ENCODE results near the gene DKC1. TPM values are rescaled to one million over a fixed set of nuclear protein-coding genes. Genes with fewer than 3 reads are reported as not detected.

The DKC1 gene
- polyA plus RNA-seq (2013, experiment 1 of 4), result 80.8 TPM
- polyA plus RNA-seq (2013, experiment 2 of 4), result 76.7 TPM
- 59.0 TPM for polyA plus RNA-seq (2013, experiment 3 of 4)
- polyA plus RNA-seq (2013, experiment 4 of 4), result 64.4 TPM

DNA sequence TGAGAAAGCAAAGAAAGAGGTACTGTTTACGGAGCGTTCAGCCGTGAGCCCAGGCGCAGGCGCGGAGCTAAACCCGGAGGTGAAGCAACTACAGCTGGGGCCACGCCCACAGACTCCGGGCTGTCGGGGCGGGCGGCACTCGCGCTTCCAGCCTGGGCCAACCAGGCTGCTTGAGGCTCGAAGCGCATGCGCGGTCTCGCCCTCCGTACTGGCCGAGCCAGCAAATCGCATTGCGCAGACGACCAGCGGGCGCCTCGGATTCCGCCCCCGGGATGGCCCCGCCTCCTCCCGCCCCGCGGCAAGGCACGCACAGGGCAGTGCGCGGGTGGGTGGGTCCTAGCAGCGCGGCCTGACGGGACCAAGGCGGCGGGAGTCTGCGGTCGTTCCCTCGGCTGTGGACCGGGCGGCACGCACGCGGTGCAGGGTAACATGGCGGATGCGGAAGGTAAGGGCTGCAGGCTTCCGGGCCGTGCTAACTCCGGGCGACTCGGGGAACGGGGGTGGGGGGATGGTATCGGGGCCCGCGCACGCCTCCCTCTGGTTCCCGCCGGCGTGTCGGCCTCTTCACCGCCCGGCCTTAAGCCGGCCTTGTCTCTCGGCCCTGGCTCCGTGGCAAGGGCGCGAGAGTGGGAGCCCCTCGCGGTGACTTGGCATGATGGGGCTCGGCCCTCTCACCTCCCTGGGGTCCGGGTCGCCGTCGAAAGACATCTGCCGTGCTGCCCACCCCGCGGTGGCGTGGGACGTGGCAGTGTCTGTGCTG lies at the start of gene DKC1:
DKC1 (plus strand) TSS at position 328 of the 760 bp plus-strand sequence; CDS start at position 430, 102 bp downstream.
- 0% methylated on average over 84 of the region's 84 CpGs for WGBS, 2 experiments
- peaks cover 18% of the 10 kb centered on the region for H3K36me3 ChIP-seq (ENCODE audit: control insufficient read depth, insufficient read depth, low read length)
- peak within 1 kb of the TSS; percentile 30 for H3K27ac ChIP-seq (ENCODE audit: insufficient read depth, low read depth, low read length, poor library complexity, severe bottlenecking)
- H3K4me1 ChIP-seq (ENCODE audit: control insufficient read depth, insufficient read depth, low read length), result no peaks in the 10 kb centered on the region
- H3K4me3 ChIP-seq (ENCODE audit: insufficient read depth, low read depth, low read length), result peak within 1 kb of the TSS; percentile 61
- H3K9me3 ChIP-seq (ENCODE audit: control insufficient read depth, low read length), result no peaks in the 10 kb centered on the region
- H3K27me3 ChIP-seq (ENCODE audit: control insufficient read depth, insufficient read depth, low read length, poor library complexity, severe bottlenecking), result no peaks in the 10 kb centered on the region

DNA sequence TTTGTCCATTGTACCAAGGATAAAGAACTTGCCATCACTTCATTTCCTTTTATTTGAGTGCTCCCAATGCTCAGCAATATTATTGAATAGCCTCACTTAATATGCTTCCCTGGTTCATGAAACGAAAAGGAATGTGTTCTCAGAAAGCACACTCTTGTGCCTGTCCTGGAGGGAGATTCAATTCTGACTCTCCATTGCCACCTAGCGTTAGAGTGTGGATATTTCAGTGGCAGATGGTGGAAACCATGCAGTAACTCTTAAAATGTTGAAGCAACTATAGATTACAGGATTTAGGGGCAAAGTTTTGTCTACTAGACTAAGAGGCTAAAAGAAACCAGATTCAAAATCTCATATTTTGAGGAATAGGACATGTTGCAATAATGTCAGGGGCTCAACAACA lies 47.7 kb upstream of the DKC1 start:
- H3K4me3 ChIP-seq (ENCODE audit: insufficient read depth, low read depth, low read length), result no peak overlapping the region
- H3K27ac ChIP-seq (ENCODE audit: insufficient read depth, low read depth, low read length, poor library complexity, severe bottlenecking), result no peak overlapping the region
- H3K36me3 ChIP-seq (ENCODE audit: control insufficient read depth, insufficient read depth, low read length), result no peaks in the 10 kb centered on the region
- H3K9me3 ChIP-seq (ENCODE audit: control insufficient read depth, low read length), result no peaks in the 10 kb centered on the region
- no peaks in the 10 kb centered on the region for H3K27me3 ChIP-seq (ENCODE audit: control insufficient read depth, insufficient read depth, low read length, poor library complexity, severe bottlenecking)
- 30% methylated on average over 2 of the region's 2 CpGs; no CpG with 5 or more reads in 1 of the 2 experiments for WGBS, 2 experiments
- no peaks in the 10 kb centered on the region for H3K4me1 ChIP-seq (ENCODE audit: control insufficient read depth, insufficient read depth, low read length)

GRCh38 chrX:154715825-154716224 lies 46.8 kb upstream of the DKC1 start:
- 90% methylated on average over 5 of the region's 5 CpGs for WGBS, 2 experiments
- H3K27me3 ChIP-seq (ENCODE audit: control insufficient read depth, insufficient read depth, low read length, poor library complexity, severe bottlenecking), result no peaks in the 10 kb centered on the region
- no peak overlapping the region for H3K4me3 ChIP-seq (ENCODE audit: insufficient read depth, low read depth, low read length)
- no peaks in the 10 kb centered on the region for H3K36me3 ChIP-seq (ENCODE audit: control insufficient read depth, insufficient read depth, low read length)
- no peaks in the 10 kb centered on the region for H3K4me1 ChIP-seq (ENCODE audit: control insufficient read depth, insufficient read depth, low read length)
- H3K27ac ChIP-seq (ENCODE audit: insufficient read depth, low read depth, low read length, poor library complexity, severe bottlenecking), result no peak overlapping the region
- H3K9me3 ChIP-seq (ENCODE audit: control insufficient read depth, low read length), result no peaks in the 10 kb centered on the region

DNA sequence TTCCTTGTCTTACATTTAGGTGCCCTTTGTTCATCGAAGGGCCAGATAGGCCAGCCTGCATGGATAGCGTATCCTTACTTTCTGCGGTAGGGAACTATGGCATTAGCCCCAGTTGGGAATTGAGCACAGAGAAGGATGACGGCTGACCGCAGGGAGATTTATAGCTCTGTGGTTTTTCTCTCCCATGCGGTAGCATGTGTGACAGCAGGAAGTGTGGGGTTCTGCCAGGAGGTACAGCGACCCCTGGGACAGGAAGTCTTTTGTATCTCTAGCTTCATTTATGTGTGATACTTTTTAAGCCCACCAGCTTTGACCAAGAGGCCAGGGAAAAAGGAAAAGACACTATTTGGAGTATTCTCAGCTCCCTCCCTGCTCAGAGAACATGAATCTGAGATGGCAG lies 44.8 kb upstream of the DKC1 start:
- H3K36me3 ChIP-seq (ENCODE audit: control insufficient read depth, insufficient read depth, low read length), result no peaks in the 10 kb centered on the region
- no peaks in the 10 kb centered on the region for H3K9me3 ChIP-seq (ENCODE audit: control insufficient read depth, low read length)
- no peaks in the 10 kb centered on the region for H3K27me3 ChIP-seq (ENCODE audit: control insufficient read depth, insufficient read depth, low read length, poor library complexity, severe bottlenecking)
- no peak overlapping the region for H3K27ac ChIP-seq (ENCODE audit: insufficient read depth, low read depth, low read length, poor library complexity, severe bottlenecking)
- no peaks in the 10 kb centered on the region for H3K4me1 ChIP-seq (ENCODE audit: control insufficient read depth, insufficient read depth, low read length)
- WGBS, 2 experiments, result 71 to 84% methylated on average over 7 of the region's 7 CpGs
- no peak overlapping the region for H3K4me3 ChIP-seq (ENCODE audit: insufficient read depth, low read depth, low read length)

DNA sequence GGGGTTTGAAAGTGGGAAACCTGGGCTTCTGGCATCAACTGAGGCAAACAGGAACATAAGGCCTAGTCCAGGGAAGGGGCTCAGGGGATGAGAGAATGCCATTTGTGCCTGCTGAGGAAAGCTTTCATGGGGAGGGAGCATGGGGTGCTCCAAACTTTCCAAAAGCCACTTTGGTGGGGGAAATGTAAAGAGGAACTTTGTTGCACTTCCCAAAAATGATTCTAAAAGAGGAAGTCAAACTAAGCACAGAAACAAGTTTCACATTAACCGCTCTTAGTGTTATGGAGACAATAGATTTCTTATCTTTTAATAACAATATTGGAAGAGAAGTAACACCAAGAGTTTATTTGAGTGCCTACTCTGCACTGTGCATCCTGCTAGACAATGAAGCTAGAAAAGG lies 44.0 kb upstream of the DKC1 start:
- Histone ChIP-seq H3K27ac (ENCODE audit: insufficient read depth, low read depth, low read length, poor library complexity, severe bottlenecking) (no peak overlapping the region), H3K36me3 (ENCODE audit: control insufficient read depth, insufficient read depth, low read length) (no peaks in the 10 kb centered on the region), H3K4me1 (ENCODE audit: control insufficient read depth, insufficient read depth, low read length) (no peaks in the 10 kb centered on the region), H3K9me3 (ENCODE audit: control insufficient read depth, low read length) (no peaks in the 10 kb centered on the region), H3K27me3 (ENCODE audit: control insufficient read depth, insufficient read depth, low read length, poor library complexity, severe bottlenecking) (no peaks in the 10 kb centered on the region), H3K4me3 (ENCODE audit: insufficient read depth, low read depth, low read length) (no peak overlapping the region)
- no CpG with 5 or more reads among the region's 1 CpG for WGBS, 2 experiments

DNA sequence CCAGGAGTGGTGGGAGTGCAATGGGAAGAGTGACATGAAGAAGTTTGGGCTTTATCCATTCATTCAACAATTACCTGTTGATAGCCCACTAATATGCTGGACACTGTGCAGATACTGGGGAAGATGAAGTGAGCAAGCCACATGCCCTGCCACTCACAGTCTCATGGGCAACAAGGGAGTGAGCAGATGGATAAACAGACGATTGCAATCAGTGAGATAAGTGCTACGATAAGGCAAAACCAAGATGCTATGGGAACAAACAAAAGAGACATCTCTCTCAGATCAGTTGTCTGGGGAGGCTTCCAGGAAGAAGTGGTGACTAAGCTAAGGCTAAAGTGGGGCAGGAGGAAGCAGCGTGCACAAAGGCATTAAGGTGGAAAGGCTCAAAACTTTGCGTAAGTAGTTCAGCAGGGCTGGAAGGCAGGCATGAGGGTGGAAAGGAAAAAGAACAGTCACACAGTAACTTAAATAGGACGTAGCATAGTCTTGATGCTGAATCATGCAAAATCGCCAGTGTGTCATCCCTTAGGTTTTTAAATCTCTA lies 43.5 kb upstream of the DKC1 start:
- Histone ChIP-seq H3K27ac (ENCODE audit: insufficient read depth, low read depth, low read length, poor library complexity, severe bottlenecking) (no peak overlapping the region), H3K9me3 (ENCODE audit: control insufficient read depth, low read length) (no peaks in the 10 kb centered on the region)
- WGBS, 2 experiments, result 93 to 95% methylated on average over 6 of the region's 6 CpGs

GRCh38 chrX:154720067-154720466 lies 42.6 kb upstream of the DKC1 start:
- 61% methylated on average over 3 of the region's 4 CpGs; no CpG with 5 or more reads in 1 of the 2 experiments for WGBS, 2 experiments

More for the DNA sequence above, 43.5 kb upstream of the DKC1 start:
- no peaks in the 10 kb centered on the region for H3K36me3 ChIP-seq (ENCODE audit: control insufficient read depth, insufficient read depth, low read length)
- no peaks in the 10 kb centered on the region for H3K4me1 ChIP-seq (ENCODE audit: control insufficient read depth, insufficient read depth, low read length)
- H3K27me3 ChIP-seq (ENCODE audit: control insufficient read depth, insufficient read depth, low read length, poor library complexity, severe bottlenecking), result no peaks in the 10 kb centered on the region
- H3K4me3 ChIP-seq (ENCODE audit: insufficient read depth, low read depth, low read length), result no peak overlapping the region

DNA sequence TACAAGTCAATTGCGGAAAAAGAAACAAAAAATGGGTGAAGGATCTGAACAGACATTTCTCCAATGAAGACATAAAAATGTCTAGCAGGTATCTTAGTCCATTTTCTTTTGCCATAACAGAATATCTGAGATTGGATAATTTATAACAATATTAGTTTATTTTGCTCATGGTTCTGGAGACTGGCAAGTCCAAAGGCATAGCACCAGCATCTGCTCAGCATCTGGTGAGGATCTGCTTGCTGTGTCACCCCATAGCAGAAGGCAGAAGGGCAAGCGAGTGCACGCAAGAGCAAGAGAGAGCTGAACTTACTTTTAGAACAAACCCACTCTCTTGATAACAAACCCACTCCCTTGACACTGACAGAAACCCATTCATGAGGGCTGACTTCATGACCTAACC lies 41.5 kb upstream of the DKC1 start:
- H3K4me3 ChIP-seq (ENCODE audit: insufficient read depth, low read depth, low read length), result no peak overlapping the region
- H3K9me3 ChIP-seq (ENCODE audit: control insufficient read depth, low read length), result no peaks in the 10 kb centered on the region
- H3K36me3 ChIP-seq (ENCODE audit: control insufficient read depth, insufficient read depth, low read length), result no peaks in the 10 kb centered on the region
- H3K27ac ChIP-seq (ENCODE audit: insufficient read depth, low read depth, low read length, poor library complexity, severe bottlenecking), result no peak overlapping the region
- no peaks in the 10 kb centered on the region for H3K4me1 ChIP-seq (ENCODE audit: control insufficient read depth, insufficient read depth, low read length)
- 95% methylated on average over 2 to 3 of the region's 3 CpGs for WGBS, 2 experiments
- no peaks in the 10 kb centered on the region for H3K27me3 ChIP-seq (ENCODE audit: control insufficient read depth, insufficient read depth, low read length, poor library complexity, severe bottlenecking)

More at GRCh38 chrX:154720067-154720466, 42.6 kb upstream of the DKC1 start:
- no peak overlapping the region for H3K4me3 ChIP-seq (ENCODE audit: insufficient read depth, low read depth, low read length)
- H3K27me3 ChIP-seq (ENCODE audit: control insufficient read depth, insufficient read depth, low read length, poor library complexity, severe bottlenecking), result no peaks in the 10 kb centered on the region
- H3K9me3 ChIP-seq (ENCODE audit: control insufficient read depth, low read length), result no peaks in the 10 kb centered on the region
- no peaks in the 10 kb centered on the region for H3K36me3 ChIP-seq (ENCODE audit: control insufficient read depth, insufficient read depth, low read length)
- H3K4me1 ChIP-seq (ENCODE audit: control insufficient read depth, insufficient read depth, low read length), result no peaks in the 10 kb centered on the region
- H3K27ac ChIP-seq (ENCODE audit: insufficient read depth, low read depth, low read length, poor library complexity, severe bottlenecking), result no peak overlapping the region

GRCh38 chrX:154724993-154725756 lies 37.5 kb upstream of the DKC1 start:
- WGBS, 2 experiments, result 82 to 88% methylated on average over 2 of the region's 2 CpGs
- Histone ChIP-seq H3K4me3 (ENCODE audit: insufficient read depth, low read depth, low read length) (no peak overlapping the region), H3K4me1 (ENCODE audit: control insufficient read depth, insufficient read depth, low read length) (no peaks in the 10 kb centered on the region), H3K27me3 (ENCODE audit: control insufficient read depth, insufficient read depth, low read length, poor library complexity, severe bottlenecking) (no peaks in the 10 kb centered on the region), H3K36me3 (ENCODE audit: control insufficient read depth, insufficient read depth, low read length) (no peaks in the 10 kb centered on the region), H3K27ac (ENCODE audit: insufficient read depth, low read depth, low read length, poor library complexity, severe bottlenecking) (no peak overlapping the region), H3K9me3 (ENCODE audit: control insufficient read depth, low read length) (no peaks in the 10 kb centered on the region)

GRCh38 chrX:154727418-154727817 lies 35.2 kb upstream of the DKC1 start:
- no peak overlapping the region for H3K4me3 ChIP-seq (ENCODE audit: insufficient read depth, low read depth, low read length)
- no peaks in the 10 kb centered on the region for H3K9me3 ChIP-seq (ENCODE audit: control insufficient read depth, low read length)
- no peak overlapping the region for H3K27ac ChIP-seq (ENCODE audit: insufficient read depth, low read depth, low read length, poor library complexity, severe bottlenecking)
- H3K4me1 ChIP-seq (ENCODE audit: control insufficient read depth, insufficient read depth, low read length), result no peaks in the 10 kb centered on the region
- no peaks in the 10 kb centered on the region for H3K36me3 ChIP-seq (ENCODE audit: control insufficient read depth, insufficient read depth, low read length)
- 93 to 100% methylated on average over 1 of the region's 1 CpG for WGBS, 2 experiments
- H3K27me3 ChIP-seq (ENCODE audit: control insufficient read depth, insufficient read depth, low read length, poor library complexity, severe bottlenecking), result no peaks in the 10 kb centered on the region
